ENCODE results near the gene SERPINA6.
"Not testable (repeated sequence)": the region's sequence is repeated elsewhere in the genome, so short reads cannot be mapped to it uniquely, and the experiment has no call there.

- TF ChIP-seq CTCF, EP300, POLR2A (IDR thresholded peaks at IDR 0.05): not testable (repeated sequence)
Observed at GRCh38 chr14:94369766-94370523, 46.8 kb upstream of the SERPINA6 start.

All from stomach (tissue), 4 donors.